ENCODE measurements around the gene GANAB.
"Not testable (repeated sequence)": the region's sequence is repeated elsewhere in the genome, so short reads cannot be mapped to it uniquely, and the experiment has no call there.

Gene GANAB

GRCh38 chr11:62592146-62592815, 54.1 kb downstream of the GANAB start:
- H3K4me3 ChIP-seq (ENCODE audit: low read depth, low read length): peak overlapping the region; percentile 100
- no peak for DNase-seq (ENCODE audit: low read depth)
- TF ChIP-seq, protein P1, sequence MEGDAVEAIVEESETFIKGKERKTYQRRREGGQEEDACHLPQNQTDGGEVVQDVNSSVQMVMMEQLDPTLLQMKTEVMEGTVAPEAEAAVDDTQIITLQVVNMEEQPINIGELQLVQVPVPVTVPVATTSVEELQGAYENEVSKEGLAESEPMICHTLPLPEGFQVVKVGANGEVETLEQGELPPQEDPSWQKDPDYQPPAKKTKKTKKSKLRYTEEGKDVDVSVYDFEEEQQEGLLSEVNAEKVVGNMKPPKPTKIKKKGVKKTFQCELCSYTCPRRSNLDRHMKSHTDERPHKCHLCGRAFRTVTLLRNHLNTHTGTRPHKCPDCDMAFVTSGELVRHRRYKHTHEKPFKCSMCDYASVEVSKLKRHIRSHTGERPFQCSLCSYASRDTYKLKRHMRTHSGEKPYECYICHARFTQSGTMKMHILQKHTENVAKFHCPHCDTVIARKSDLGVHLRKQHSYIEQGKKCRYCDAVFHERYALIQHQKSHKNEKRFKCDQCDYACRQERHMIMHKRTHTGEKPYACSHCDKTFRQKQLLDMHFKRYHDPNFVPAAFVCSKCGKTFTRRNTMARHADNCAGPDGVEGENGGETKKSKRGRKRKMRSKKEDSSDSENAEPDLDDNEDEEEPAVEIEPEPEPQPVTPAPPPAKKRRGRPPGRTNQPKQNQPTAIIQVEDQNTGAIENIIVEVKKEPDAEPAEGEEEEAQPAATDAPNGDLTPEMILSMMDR (IDR thresholded peaks at IDR 0.05; ENCODE audit: control insufficient read depth, extremely low read depth, insufficient read depth): no peak

DNA sequence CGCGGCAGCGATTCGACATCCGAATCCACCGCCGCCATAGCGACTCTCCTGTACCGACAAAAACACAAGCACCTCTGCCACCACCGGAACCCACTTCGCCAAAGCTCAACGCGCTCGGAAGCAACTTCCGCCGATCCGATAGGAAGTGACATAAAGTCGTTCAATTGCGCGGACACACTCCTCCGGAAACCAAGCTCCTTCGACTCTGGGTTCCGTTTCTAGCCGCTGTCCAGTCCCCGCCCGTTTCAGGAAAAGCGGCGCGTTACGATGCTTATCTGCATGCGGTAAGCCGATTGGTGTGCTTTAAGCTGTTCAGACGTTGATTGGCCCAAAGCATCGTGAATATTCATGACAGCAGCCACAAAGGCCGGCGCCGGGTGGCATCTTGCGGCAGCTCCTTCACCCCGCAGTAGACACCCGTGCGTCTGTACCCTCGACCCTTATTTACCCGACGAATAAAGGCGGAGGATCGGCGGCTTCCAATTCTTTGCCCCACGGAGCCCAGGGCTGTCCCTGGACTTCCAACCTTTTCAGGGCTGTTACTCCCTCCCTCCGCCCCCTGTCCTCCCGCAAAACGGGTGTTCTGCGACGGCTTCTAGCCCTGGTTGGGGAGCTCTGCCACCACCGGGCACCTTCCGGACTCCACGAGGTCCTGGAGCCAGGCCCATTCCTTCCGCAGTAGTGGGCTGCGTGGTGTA, 54.8 kb downstream of the GANAB start, which contains the start of gene TUT1:
TSS of gene TUT1 (minus strand) at position 76 of the 698 bp plus-strand sequence. CDS start at position 38, 38 bp downstream.
- TF ChIP-seq, protein P1 (IDR thresholded peaks at IDR 0.05; ENCODE audit: control insufficient read depth, extremely low read depth, insufficient read depth): no peak
- H3K4me3 ChIP-seq (ENCODE audit: low read depth, low read length): peak within 1 kb of the TSS; percentile 100
- peak; percentile 99 for DNase-seq (ENCODE audit: low read depth)

DNA sequence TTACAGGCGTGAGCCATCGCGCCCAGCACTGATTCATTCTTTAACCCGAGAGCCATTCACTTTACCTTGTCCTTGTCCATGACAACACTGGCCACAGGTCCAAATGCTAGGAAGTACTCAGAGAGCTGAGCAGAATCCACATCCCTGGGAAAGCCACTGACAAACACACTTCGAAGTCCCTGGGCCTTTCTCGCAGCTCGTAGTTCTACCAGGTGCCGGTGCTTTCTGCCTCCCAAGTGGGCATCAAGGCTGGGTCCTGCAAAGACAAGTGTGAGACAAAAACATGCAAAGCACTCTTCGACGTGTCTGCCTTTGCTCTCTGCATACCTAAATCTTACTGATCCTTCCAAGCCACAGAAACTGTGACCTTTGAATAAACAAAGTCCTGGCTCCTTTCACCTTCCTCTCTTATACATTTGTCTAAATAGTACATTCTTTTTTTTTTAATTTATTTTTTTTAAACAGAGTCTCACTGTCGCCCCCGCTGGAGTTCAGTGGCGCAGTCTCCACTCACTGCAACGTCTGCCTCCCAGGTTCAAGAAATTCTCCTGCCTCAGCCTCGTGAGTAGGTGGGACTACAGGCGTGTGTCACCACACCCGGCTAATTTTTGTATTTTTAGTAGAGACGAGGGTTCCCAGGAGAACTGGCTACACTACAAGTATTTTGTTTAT, 57.3 kb downstream of the GANAB start:
- no peak overlapping the region for H3K4me3 ChIP-seq (ENCODE audit: low read depth, low read length)
- DNase-seq (ENCODE audit: low read depth): no peak
- TF ChIP-seq, protein P1 (IDR thresholded peaks at IDR 0.05; ENCODE audit: control insufficient read depth, extremely low read depth, insufficient read depth): no peak

- H3K4me3 ChIP-seq (ENCODE audit: low read depth, low read length): not testable (repeated sequence)
Measured at GRCh38 chr11:62585356-62585755, 61.1 kb downstream of the GANAB start.

GRCh38 chr11:62581735-62582134, 64.7 kb downstream of the GANAB start:
- not testable (repeated sequence) for H3K4me3 ChIP-seq (ENCODE audit: low read depth, low read length); DNase-seq (ENCODE audit: low read depth)

More at GRCh38 chr11:62585356-62585755, 61.1 kb downstream of the GANAB start:
- DNase-seq (ENCODE audit: low read depth): not testable (repeated sequence)

DNA sequence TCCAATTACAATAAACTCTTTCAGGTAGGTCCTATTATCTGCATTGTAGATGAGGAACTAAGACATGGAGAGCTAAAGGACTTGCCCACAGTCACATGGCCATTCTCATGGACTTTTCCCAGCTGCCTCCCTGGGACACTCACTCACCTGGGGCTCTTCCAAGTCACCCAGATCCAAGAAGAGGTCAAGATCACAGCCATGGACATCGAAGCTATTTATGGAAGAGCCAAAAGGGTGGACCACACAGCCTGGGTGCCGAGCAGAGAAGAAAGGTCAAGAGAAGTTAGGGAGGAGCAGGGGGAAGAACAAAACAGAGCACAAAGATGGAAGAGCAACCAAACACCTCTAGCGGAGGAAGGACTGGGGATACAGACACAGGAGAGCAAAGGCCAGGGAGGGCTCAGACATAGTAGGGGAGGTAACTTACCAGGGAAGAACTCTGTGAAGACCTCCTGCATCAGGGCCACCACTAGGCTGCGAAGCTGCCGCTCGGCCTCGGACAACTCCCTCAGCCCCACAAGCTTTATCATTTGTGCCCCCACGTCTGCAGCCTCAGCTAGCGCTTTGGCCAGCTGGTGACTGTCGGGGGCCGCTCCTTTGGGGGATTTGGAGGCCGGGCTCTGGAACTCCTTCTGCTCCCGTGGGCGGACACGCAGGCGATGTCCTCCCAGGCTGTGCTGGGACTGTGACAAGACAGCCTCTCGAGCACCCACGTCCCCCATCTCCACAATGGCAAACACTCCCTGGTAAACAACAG, 65.3 kb downstream of the GANAB start:
- TF ChIP-seq, protein P1 (IDR thresholded peaks at IDR 0.05; ENCODE audit: control insufficient read depth, extremely low read depth, insufficient read depth): no peak
- no peak overlapping the region for H3K4me3 ChIP-seq (ENCODE audit: low read depth, low read length)
- no peak for DNase-seq (ENCODE audit: low read depth)

- TF ChIP-seq, protein P1 (IDR thresholded peaks at IDR 0.05; ENCODE audit: control insufficient read depth, extremely low read depth, insufficient read depth): no peak
- H3K4me3 ChIP-seq (ENCODE audit: low read depth, low read length): no peak overlapping the region
- no peak for DNase-seq (ENCODE audit: low read depth)
Measured at GRCh38 chr11:62579252-62579651, 67.2 kb downstream of the GANAB start.
